ENCODE data around the gene RANBP10.

Gene RANBP10

GRCh38 chr16:67825906-67826305 lies 19.5 kb upstream of the RANBP10 start:
- DNase-seq = no peak

- DNase-seq = no peak
Measured at GRCh38 chr16:67825119-67825518, 18.8 kb upstream of the RANBP10 start.

- DNase-seq = no peak
Measured at GRCh38 chr16:67822511-67822910, 16.2 kb upstream of the RANBP10 start.

GRCh38 chr16:67820608-67821259 lies 14.4 kb upstream of the RANBP10 start:
- no peak for DNase-seq

- no peak for DNase-seq
Measured at GRCh38 chr16:67814567-67814966, 8.2 kb upstream of the RANBP10 start.

- DNase-seq = no peak
Measured at GRCh38 chr16:67811899-67812298, 5.5 kb upstream of the RANBP10 start.

- DNase-seq = no peak
Measured at GRCh38 chr16:67807148-67807682, 855 bp upstream of the RANBP10 start.

- peak in 3 of 14 donors; percentile 25 to 46 (median 41) for DNase-seq
Measured at GRCh38 chr16:67805718-67806427, 487 bp downstream of the RANBP10 start.

- DNase-seq = no peak
Measured at GRCh38 chr16:67804853-67805542, 1.4 kb downstream of the RANBP10 start.

GRCh38 chr16:67803894-67804293 lies 2.5 kb downstream of the RANBP10 start:
- no peak for DNase-seq

- no peak for DNase-seq
Measured at GRCh38 chr16:67801883-67802282, 4.5 kb downstream of the RANBP10 start.

GRCh38 chr16:67801241-67801640 lies 5.1 kb downstream of the RANBP10 start:
- no peak for DNase-seq

- DNase-seq = no peak
Measured at GRCh38 chr16:67800338-67800926, 5.9 kb downstream of the RANBP10 start.

- no peak for DNase-seq
Measured at GRCh38 chr16:67796099-67796718, 10.2 kb downstream of the RANBP10 start.

GRCh38 chr16:67790071-67790470 lies 16.3 kb downstream of the RANBP10 start:
- no peak for DNase-seq

- no peak for DNase-seq
Measured at GRCh38 chr16:67786491-67786890, 19.9 kb downstream of the RANBP10 start.

GRCh38 chr16:67783353-67783725 lies 23.0 kb downstream of the RANBP10 start:
- DNase-seq = no peak

- no peak for DNase-seq
Measured at GRCh38 chr16:67782567-67783352, 23.6 kb downstream of the RANBP10 start.

GRCh38 chr16:67781565-67781921 lies 24.8 kb downstream of the RANBP10 start:
- no peak for DNase-seq

GRCh38 chr16:67780847-67781564 lies 25.4 kb downstream of the RANBP10 start:
- DNase-seq = no peak

Data from C1 segment of cervical spinal cord (tissue), 14 donors.